HCT116 (cell line): ENCODE results near the gene PTS. TPM values are rescaled to one million over a fixed set of nuclear protein-coding genes. Genes with fewer than 3 reads are reported as not detected.

Source experiments
- ATAC-seq: fragments of 200-7000 bp; cut with Tn5 transposase; 2 replicates; pipeline ENCODE4 v1.9.1; 2020; ENCODE audit warnings: mild to moderate bottlenecking, moderate library complexity
- BruUV-seq: library from RNA; stranded (reverse); fragments of 400-500 nt; replicated peaks from 2 replicates; lab custom pipeline; 2021; lab: Mats Ljungman, UMichigan
- CTCF ChIA-PET: fragments of 300-600 bp; sonication (Branson Sonifier 250); formaldehyde crosslinking; loops from one replicate; lab custom pipeline; 2021; ENCODE audit warnings: antibody characterized with exemption; lab: Charles Lee
- POLR2A ChIA-PET: fragments of 300-600, 350-600 bp; sonication (Branson Sonifier 250); formaldehyde crosslinking; loops from one replicate; lab custom pipeline; 2021; ENCODE audit warnings: antibody characterized with exemption; lab: Charles Lee
- RAD21 ChIA-PET, 2 experiments: fragments of 300-600 bp; sonication (Branson Sonifier 250); formaldehyde crosslinking; loops; one replicate each; lab custom pipeline; 2023; ENCODE audit warnings: low total read pairs in 2 of 2; ENCODE audit not compliant: uncharacterized antibody in 2 of 2, unreplicated experiment in 2 of 2, low non-redundant PET in 1 of 2; lab: Charles Lee
- DNase-seq: peaks from one replicate; pipeline ENCODE4 v3.0.0-alpha.2; 2010; ENCODE audit warnings: low read depth, low spot score
- H2AFZ ChIP-seq: fragments of 200-600 bp; shearing (Covaris generic), sonication (generic); 2 replicates; pipeline ENCODE4 v1.6.1; 2017; ENCODE audit warnings: low read depth, mixed run types, mixed read lengths, antibody characterized with exemption, low read length; ENCODE audit not compliant: poor library complexity, severe bottlenecking
- H3K27ac ChIP-seq: 2 replicates; pipeline ENCODE4 v1.5.1; 2012; ENCODE audit warnings: low read depth, low read length
- H3K27me3 ChIP-seq: fragments of 200-600 bp; sonication (generic); 2 replicates; pipeline ENCODE4 v1.6.1; 2016; ENCODE audit warnings: mixed run types, low read length, mixed read lengths; ENCODE audit not compliant: insufficient read depth
- H3K36me3 ChIP-seq, 2 experiments: fragments of 200-500 bp in 1 of 2; fragments of 200-600 bp in 1 of 2; sonication (Bioruptor generic) in 1 of 2; sonication (generic) in 1 of 2; 2 replicates each; pipeline versions ENCODE4 v1.5.1 to v1.6.1; 2014 to 2016; ENCODE audit warnings: low read length in 2 of 2, inconsistent platforms in 1 of 2, mixed read lengths in 1 of 2, mixed run types in 1 of 2; ENCODE audit not compliant: insufficient read depth in 2 of 2, control insufficient read depth in 1 of 2
- H3K4me1 ChIP-seq, 2 experiments: fragments of 200-600 bp in 1 of 2; sonication (generic) in 1 of 2; 2 replicates each; pipeline versions ENCODE4 v1.5.1 to v1.6.1; 2012 to 2017; ENCODE audit warnings: low read length in 2 of 2, inconsistent platforms in 1 of 2, mild to moderate bottlenecking in 1 of 2, mixed read lengths in 1 of 2, mixed run types in 1 of 2, moderate library complexity in 1 of 2; ENCODE audit not compliant: insufficient read depth in 2 of 2, control insufficient read depth in 1 of 2
- H3K4me2 ChIP-seq: fragments of 200-600 bp; sonication (generic); 2 replicates; pipeline ENCODE4 v1.6.1; 2017; ENCODE audit warnings: mixed run types, low read length, mixed read lengths
- H3K4me3 ChIP-seq, 2 experiments: fragments of 200-600 bp in 1 of 2; sonication (generic) in 1 of 2; replicated peaks in 1 of 2; 2 replicates each; pipeline ENCODE4 v1.5.1; 2011 to 2016; ENCODE audit warnings: low read length in 2 of 2, control low read depth in 1 of 2, low read depth in 1 of 2, mild to moderate bottlenecking in 1 of 2, mixed read lengths in 1 of 2, mixed run types in 1 of 2
- H3K79me2 ChIP-seq: fragments of 200-600 bp; sonication (generic); 2 replicates; pipeline ENCODE4 v1.6.1; 2017; ENCODE audit warnings: mild to moderate bottlenecking, mixed run types, low read length, moderate library complexity, mixed read lengths; ENCODE audit not compliant: insufficient read depth
- H3K9ac ChIP-seq: fragments of 200-600 bp; sonication (generic); 2 replicates; pipeline ENCODE4 v1.6.1; 2016; ENCODE audit warnings: low read length, mixed read lengths
- H3K9me2 ChIP-seq: fragments of 200-600 bp; sonication (generic), shearing (Covaris generic); 2 replicates; pipeline ENCODE4 v1.6.1; 2017; ENCODE audit warnings: mixed run types, mild to moderate bottlenecking, moderate library complexity; ENCODE audit not compliant: insufficient read depth
- H3K9me3 ChIP-seq, 2 experiments: fragments of 200-500 bp in 1 of 2; fragments of 200-600 bp in 1 of 2; sonication (Bioruptor generic) in 1 of 2; sonication (generic) in 1 of 2; 2 replicates each; pipeline ENCODE4 v1.6.1; 2014 to 2017; ENCODE audit warnings: low read length in 2 of 2, mixed read lengths in 2 of 2, inconsistent platforms in 1 of 2, low read depth in 1 of 2, mild to moderate bottlenecking in 1 of 2, mixed run types in 1 of 2, moderate library complexity in 1 of 2; ENCODE audit not compliant: control insufficient read depth in 1 of 2, insufficient read depth in 1 of 2
- H4K20me1 ChIP-seq: fragments of 200-600 bp; sonication (generic), shearing (Covaris generic); 2 replicates; pipeline ENCODE4 v1.6.1; 2017; ENCODE audit warnings: mixed run types, mild to moderate bottlenecking, moderate library complexity; ENCODE audit not compliant: insufficient read depth
- ATF3 ChIP-seq: IDR thresholded peaks from 2 replicates; pipeline ENCODE4 v1.6.1; 2012
- CBX3 ChIP-seq: IDR thresholded peaks from 2 replicates; pipeline ENCODE4 v1.6.1; 2012; ENCODE audit warnings: low read depth
- CEBPB ChIP-seq: IDR thresholded peaks from 2 replicates; pipeline ENCODE4 v1.6.1; 2012; ENCODE audit warnings: low read depth
- EZH2 ChIP-seq: fragments of 200-600 bp; sonication (generic); IDR thresholded peaks from 2 replicates; pipeline ENCODE4 v1.6.1; 2017; ENCODE audit warnings: antibody characterized with exemption, mixed run types
- EZH2phosphoT487 ChIP-seq: fragments of 200-600 bp; IDR thresholded peaks from 2 replicates; pipeline ENCODE4 v1.6.1; 2018; ENCODE audit warnings: antibody characterized with exemption, borderline replicate concordance
- JUND ChIP-seq: IDR thresholded peaks from 2 replicates; pipeline ENCODE4 v1.6.1; 2012
- POLR2A ChIP-seq: IDR thresholded peaks from 2 replicates; pipeline ENCODE4 v1.7.0; 2011; ENCODE audit warnings: borderline replicate concordance; ENCODE audit not compliant: insufficient read depth, insufficient read length; ENCODE audit errors: extremely low read depth
- POLR2AphosphoS5 ChIP-seq: IDR thresholded peaks from 2 replicates; pipeline ENCODE4 v1.6.1; 2011; ENCODE audit warnings: mild to moderate bottlenecking, low read depth, low read length, moderate library complexity
- RAD21 ChIP-seq: IDR thresholded peaks from 2 replicates; pipeline ENCODE4 v1.6.1; 2012; ENCODE audit warnings: low read depth, mild to moderate bottlenecking
- REST ChIP-seq: IDR thresholded peaks from 2 replicates; pipeline ENCODE4 v1.6.1; 2012; ENCODE audit warnings: low read depth
- SIN3A ChIP-seq: IDR thresholded peaks from 2 replicates; pipeline ENCODE4 v1.6.1; 2012; ENCODE audit warnings: low read depth
- SP1 ChIP-seq: IDR thresholded peaks from 2 replicates; pipeline ENCODE4 v1.6.1; 2012; ENCODE audit warnings: low read depth
- SRF ChIP-seq: IDR thresholded peaks from 2 replicates; pipeline ENCODE4 v1.6.1; 2012; ENCODE audit warnings: low read depth
- TCF7L2 ChIP-seq: IDR thresholded peaks from 2 replicates; pipeline ENCODE4 v1.7.0; 2011; ENCODE audit warnings: borderline replicate concordance, inconsistent platforms; ENCODE audit not compliant: insufficient read depth, insufficient read length; ENCODE audit errors: extremely low read depth
- YY1 ChIP-seq: IDR thresholded peaks from 2 replicates; pipeline ENCODE4 v1.6.1; 2011; ENCODE audit warnings: low read length, low read depth, moderate library complexity, mild to moderate bottlenecking; ENCODE audit not compliant: insufficient replicate concordance; ENCODE audit errors: extremely low read depth
- intact Hi-C: fragments of 100-400 bp; cut with micrococcal nuclease; formaldehyde crosslinking; loops from 2 replicates; pipeline ENCODE4 v1.10.0; 2022
- total RNA-seq: library from RNA; stranded (reverse); gene quantifications from one replicate; pipeline ENCODE4 v1.2.1, GENCODE V29; 2021; ENCODE audit not compliant: unreplicated experiment
- TF ChIP-seq, protein P1 (sequence below): IDR thresholded peaks from 2 replicates; pipeline ENCODE4 v1.6.1; 2012

The PTS gene
- total RNA-seq, 1 experiment from 2014 or later, result 45.7 TPM

DNA sequence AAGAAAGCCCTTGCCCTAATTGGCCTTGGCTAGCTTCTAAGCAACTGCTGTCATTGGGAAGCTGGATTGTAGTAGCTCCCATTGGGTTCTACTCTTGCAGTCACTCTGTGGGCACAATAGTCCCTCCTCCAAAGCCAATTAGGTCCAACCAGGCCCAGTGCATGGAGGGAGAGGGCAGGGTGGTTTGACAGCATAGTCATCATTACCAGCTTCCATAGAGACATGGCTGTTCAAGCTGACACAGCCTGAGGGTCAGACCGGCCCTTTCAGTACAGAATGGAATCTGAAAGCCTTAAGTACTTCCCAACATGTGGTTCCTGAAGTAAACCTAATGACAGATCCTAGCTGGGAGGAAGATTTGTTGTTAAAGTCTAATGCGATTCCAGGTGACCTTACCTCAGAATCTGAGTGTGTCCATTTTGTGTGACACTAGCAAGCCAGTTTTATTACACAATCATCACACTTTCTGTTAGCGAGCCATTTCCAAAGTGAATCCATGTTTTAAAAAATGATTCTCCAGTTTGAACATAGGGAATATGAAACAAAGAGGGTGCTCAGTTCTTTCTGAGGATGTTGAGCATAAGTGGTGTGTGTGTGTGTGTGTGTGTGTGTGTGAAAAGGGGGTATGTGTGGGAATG is 27.5 kb downstream of the PTS start:
- ChIA-PET CTCF (no interaction called here), POLR2A (no interaction called here), RAD21 (no interaction called here)
- no TSS peak for BruUV-seq
- Histone ChIP-seq H3K4me2 (no peak overlapping the region), H3K4me3 (no peak overlapping the region), H3K27ac (no peak overlapping the region), H3K79me2 (no peaks in the 10 kb centered on the region), H3K9ac (no peak overlapping the region), H4K20me1 (no peaks in the 10 kb centered on the region), H3K9me3 (no peaks in the 10 kb centered on the region), H2AFZ (no peak overlapping the region), H3K4me1 (no peaks in the 10 kb centered on the region), H3K9me2 (no peaks in the 10 kb centered on the region), H3K27me3 (no peaks in the 10 kb centered on the region), H3K36me3 (no peaks in the 10 kb centered on the region)
- TF ChIP-seq POLR2AphosphoS5 (no peak), REST (no peak), ATF3 (no peak), YY1 (no peak), EZH2 (no peak), SIN3A (no peak), JUND (no peak), CEBPB (no peak), TCF7L2 (no peak), SRF (no peak), POLR2A (no peak), RAD21 (no peak), CBX3 (no peak), EZH2phosphoT487 (no peak), SP1 (no peak)
- TF ChIP-seq, protein P1, sequence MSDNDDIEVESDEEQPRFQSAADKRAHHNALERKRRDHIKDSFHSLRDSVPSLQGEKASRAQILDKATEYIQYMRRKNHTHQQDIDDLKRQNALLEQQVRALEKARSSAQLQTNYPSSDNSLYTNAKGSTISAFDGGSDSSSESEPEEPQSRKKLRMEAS, result no peak
- intact Hi-C loops, result no loop called here
- no peak for DNase-seq
- no peak for ATAC-seq
